Fibroblast of lung (primary cell): ENCODE results near the gene GNAZ.
A peak's percentile ranks its signal among the peaks of the same experiment; 100 is the strongest.

Source experiments
- EZH2 ChIP-seq: IDR thresholded peaks from 2 replicates; pipeline ENCODE4 v1.5.1; 2012; ENCODE audit warnings: low read length, control low read depth, mild to moderate bottlenecking; ENCODE audit errors: missing control alignments
- TF ChIP-seq, protein P1 (sequence below), 2 donors: IDR thresholded peaks in 1 of 2; conservative IDR thresholded peaks in 1 of 2; 1 replicate in 1 of 2; 2 replicates in 1 of 2; pipeline ENCODE4 v1.5.1; 2011 to 2012; ENCODE audit warnings: low read length in 2 of 2, control low read depth in 1 of 2, inconsistent platforms in 1 of 2, low read depth in 1 of 2, mild to moderate bottlenecking in 1 of 2

DNA sequence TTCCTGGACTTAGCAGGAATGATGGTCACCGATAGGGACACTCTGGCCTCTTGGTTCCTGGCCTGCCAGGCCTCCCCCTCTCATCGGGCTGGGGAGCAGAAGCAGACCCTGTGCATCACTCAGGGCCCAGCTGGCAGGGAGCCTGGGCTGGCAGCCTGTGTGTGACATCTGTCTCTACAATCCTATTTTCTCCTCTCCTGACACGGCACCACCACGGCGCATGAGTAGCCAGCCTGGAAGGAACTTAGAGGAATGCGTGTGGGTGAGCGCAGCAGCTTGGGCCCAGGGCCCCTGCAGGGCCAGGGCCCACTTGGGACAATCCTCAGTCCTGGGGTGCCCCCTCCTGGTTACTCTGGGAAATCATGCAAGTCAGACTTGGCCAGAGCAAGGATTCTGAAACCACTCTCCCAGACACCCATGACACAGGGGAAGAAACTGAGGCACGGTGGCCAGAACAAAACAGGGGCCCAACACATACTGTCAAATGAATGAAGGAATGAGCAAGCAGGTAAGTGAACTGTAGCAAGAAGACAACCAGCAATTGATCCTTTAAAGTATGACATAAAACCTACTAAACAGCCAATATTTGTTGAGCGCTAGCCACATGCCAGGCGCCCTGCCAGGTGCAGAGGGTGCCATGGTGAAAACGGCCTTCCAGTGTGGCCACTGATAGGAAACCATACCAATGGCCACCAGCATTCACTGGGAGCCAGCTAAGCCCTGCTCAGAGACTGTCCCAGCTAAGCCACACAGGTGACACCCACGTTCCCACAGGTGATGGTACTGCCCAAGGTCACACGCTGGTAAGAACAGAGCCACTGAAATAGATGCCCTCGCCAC lies 58.2 kb downstream of the GNAZ start:
- TF ChIP-seq, protein P1, sequence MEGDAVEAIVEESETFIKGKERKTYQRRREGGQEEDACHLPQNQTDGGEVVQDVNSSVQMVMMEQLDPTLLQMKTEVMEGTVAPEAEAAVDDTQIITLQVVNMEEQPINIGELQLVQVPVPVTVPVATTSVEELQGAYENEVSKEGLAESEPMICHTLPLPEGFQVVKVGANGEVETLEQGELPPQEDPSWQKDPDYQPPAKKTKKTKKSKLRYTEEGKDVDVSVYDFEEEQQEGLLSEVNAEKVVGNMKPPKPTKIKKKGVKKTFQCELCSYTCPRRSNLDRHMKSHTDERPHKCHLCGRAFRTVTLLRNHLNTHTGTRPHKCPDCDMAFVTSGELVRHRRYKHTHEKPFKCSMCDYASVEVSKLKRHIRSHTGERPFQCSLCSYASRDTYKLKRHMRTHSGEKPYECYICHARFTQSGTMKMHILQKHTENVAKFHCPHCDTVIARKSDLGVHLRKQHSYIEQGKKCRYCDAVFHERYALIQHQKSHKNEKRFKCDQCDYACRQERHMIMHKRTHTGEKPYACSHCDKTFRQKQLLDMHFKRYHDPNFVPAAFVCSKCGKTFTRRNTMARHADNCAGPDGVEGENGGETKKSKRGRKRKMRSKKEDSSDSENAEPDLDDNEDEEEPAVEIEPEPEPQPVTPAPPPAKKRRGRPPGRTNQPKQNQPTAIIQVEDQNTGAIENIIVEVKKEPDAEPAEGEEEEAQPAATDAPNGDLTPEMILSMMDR (conservative IDR thresholded peaks at IDR 0.05 in 1 of 2, IDR thresholded peaks at IDR 0.05 in 1 of 2; ENCODE audit: low read depth in 1 of 2, low read length in 2 of 2) = peak; percentile 72 to 74
- TF ChIP-seq EZH2 = no peak
